ENCODE results near the gene LIPA. TPM values are rescaled to one million over a fixed set of nuclear protein-coding genes. Genes with fewer than 3 reads are reported as not detected.
A peak's percentile ranks its signal among the peaks of the same experiment; 100 is the strongest.

The LIPA gene
- total and polyA plus RNA-seq, 4 donors = 57.7 to 113 (median 66.2) TPM

- DNase-seq (ENCODE audit: low read depth in 4 of 6, low spot score in 6 of 6) = no peak
- 62% methylated on average over 3 of the region's 4 CpGs for WGBS (ENCODE audit: insufficient coverage)
- Histone ChIP-seq H3K27me3 (ENCODE audit: control insufficient read depth, insufficient read depth, low read length) (no peaks in the 10 kb centered on the region), H3K9me3 (ENCODE audit: control insufficient read depth, insufficient read depth, low read length) (no peaks in the 10 kb centered on the region), H3K27ac (ENCODE audit: low read depth, low read length) (no peak overlapping the region), H3K4me3 (ENCODE audit: low read depth, low read length) (no peak overlapping the region), H3K36me3 (ENCODE audit: control insufficient read depth, insufficient read depth, low read length) (peaks cover 4% of the 10 kb centered on the region), H3K4me1 (ENCODE audit: control insufficient read depth, insufficient read depth, low read length) (peaks cover under 1% of the 10 kb centered on the region)
Measured at GRCh38 chr10:89245802-89246201, 5.8 kb downstream of the LIPA start.

GRCh38 chr10:89242840-89243568, 8.6 kb downstream of the LIPA start:
- H3K27me3 ChIP-seq (ENCODE audit: control insufficient read depth, insufficient read depth, low read length) = no peaks in the 10 kb centered on the region
- no peak overlapping the region for H3K4me3 ChIP-seq (ENCODE audit: low read depth, low read length)
- H3K27ac ChIP-seq (ENCODE audit: low read depth, low read length) = no peak overlapping the region
- H3K4me1 ChIP-seq (ENCODE audit: control insufficient read depth, insufficient read depth, low read length) = no peaks in the 10 kb centered on the region
- H3K9me3 ChIP-seq (ENCODE audit: control insufficient read depth, insufficient read depth, low read length) = no peaks in the 10 kb centered on the region
- DNase-seq (ENCODE audit: low read depth in 4 of 6, low spot score in 6 of 6) = no peak
- peaks cover 11% of the 10 kb centered on the region for H3K36me3 ChIP-seq (ENCODE audit: control insufficient read depth, insufficient read depth, low read length)
- 55% methylated on average over 3 of the region's 8 CpGs for WGBS (ENCODE audit: insufficient coverage)

DNA sequence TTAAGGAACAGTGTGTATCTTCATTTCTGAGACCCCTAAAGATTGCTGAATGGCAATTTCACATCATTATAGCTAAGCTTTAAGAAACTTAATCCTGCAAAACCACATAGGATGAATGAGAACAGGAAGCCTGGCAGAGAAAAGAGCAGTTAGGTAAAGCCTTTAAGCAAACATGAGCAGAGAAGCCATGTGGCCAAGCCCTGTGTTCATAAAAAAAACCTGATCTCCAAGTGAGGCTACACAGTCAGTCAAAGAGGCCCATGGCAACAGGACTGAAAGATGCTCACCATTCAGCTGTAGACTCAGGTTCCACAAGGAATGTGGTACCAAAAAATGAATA, 9.3 kb downstream of the LIPA start:
- H3K4me1 ChIP-seq (ENCODE audit: control insufficient read depth, insufficient read depth, low read length) = no peaks in the 10 kb centered on the region
- no peaks in the 10 kb centered on the region for H3K9me3 ChIP-seq (ENCODE audit: control insufficient read depth, insufficient read depth, low read length)
- H3K27ac ChIP-seq (ENCODE audit: low read depth, low read length) = no peak overlapping the region
- no peak overlapping the region for H3K4me3 ChIP-seq (ENCODE audit: low read depth, low read length)
- no peak for DNase-seq (ENCODE audit: low read depth in 4 of 6, low spot score in 6 of 6)
- H3K36me3 ChIP-seq (ENCODE audit: control insufficient read depth, insufficient read depth, low read length) = peaks cover 11% of the 10 kb centered on the region
- no peaks in the 10 kb centered on the region for H3K27me3 ChIP-seq (ENCODE audit: control insufficient read depth, insufficient read depth, low read length)

DNA sequence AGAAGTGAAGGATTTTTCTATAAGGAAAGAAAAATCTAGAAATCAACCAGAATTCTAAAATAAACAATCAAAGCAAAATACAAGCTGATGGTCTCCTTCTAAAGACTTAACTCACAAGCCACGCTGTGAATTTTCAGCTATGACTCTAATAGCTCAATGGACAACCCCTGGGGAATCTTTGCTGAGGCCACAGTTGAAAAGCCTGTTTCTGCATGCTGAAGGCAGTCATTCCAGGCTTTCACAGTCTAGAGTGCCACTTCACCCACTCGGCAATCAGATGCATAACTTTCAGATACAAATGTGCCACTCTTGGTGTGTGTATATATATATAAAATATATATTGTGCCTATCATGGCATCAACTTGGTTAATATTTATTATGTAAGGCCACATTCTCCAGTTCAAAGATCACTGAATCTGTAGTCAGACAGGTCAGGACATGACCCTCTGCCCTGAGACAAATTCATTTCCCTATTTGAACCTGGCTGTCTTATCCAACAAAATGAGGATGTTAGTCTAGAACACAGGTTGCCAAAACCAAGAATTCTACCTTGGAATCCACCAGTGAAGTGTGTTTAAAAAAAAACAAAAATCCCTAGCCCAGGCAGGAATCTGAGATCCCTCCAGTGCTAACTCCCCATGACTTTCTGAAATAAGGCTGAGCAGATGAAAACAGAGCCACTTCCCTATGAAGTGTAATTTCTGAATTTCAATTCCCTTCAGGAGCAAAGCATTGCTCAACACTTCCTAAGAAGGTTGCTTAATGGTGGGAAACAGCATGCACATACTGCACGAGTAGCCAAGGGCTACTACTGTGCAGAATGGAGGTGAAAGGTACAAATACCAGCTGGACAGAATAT, 9.9 kb downstream of the LIPA start:
- Histone ChIP-seq H3K4me3 (ENCODE audit: low read depth, low read length) (no peak overlapping the region), H3K27ac (ENCODE audit: low read depth, low read length) (no peak overlapping the region), H3K4me1 (ENCODE audit: control insufficient read depth, insufficient read depth, low read length) (no peaks in the 10 kb centered on the region), H3K27me3 (ENCODE audit: control insufficient read depth, insufficient read depth, low read length) (no peaks in the 10 kb centered on the region), H3K36me3 (ENCODE audit: control insufficient read depth, insufficient read depth, low read length) (peaks cover 11% of the 10 kb centered on the region), H3K9me3 (ENCODE audit: control insufficient read depth, insufficient read depth, low read length) (no peaks in the 10 kb centered on the region)
- no peak for DNase-seq (ENCODE audit: low read depth in 4 of 6, low spot score in 6 of 6)
- WGBS (ENCODE audit: insufficient coverage) = 80% methylated on average over 1 of the region's 3 CpGs

DNA sequence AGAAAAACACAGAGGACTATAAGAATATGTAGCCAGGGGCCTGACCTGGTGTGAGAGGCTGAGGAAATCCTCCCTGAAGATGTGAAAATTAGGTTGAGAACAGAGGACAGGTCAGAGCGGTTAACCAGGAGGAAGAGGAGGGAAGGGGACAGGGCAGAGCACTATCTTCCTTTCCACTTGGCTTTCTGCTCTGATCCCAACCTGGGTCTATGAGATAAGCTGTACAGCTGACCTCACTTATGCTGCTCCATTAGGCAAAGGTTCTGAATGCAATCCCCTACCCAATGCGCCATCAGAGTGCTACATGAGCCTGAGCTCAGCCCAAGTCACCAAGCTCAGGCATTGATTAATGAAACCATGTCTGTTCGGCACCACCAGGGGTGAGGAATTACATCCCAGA, 10.5 kb downstream of the LIPA start:
- no peak overlapping the region for H3K27ac ChIP-seq (ENCODE audit: low read depth, low read length)
- peaks cover 11% of the 10 kb centered on the region for H3K36me3 ChIP-seq (ENCODE audit: control insufficient read depth, insufficient read depth, low read length)
- no peaks in the 10 kb centered on the region for H3K9me3 ChIP-seq (ENCODE audit: control insufficient read depth, insufficient read depth, low read length)
- H3K4me3 ChIP-seq (ENCODE audit: low read depth, low read length) = no peak overlapping the region
- no peaks in the 10 kb centered on the region for H3K4me1 ChIP-seq (ENCODE audit: control insufficient read depth, insufficient read depth, low read length)
- WGBS (ENCODE audit: insufficient coverage) = 87% methylated on average over 3 of the region's 3 CpGs
- no peak for DNase-seq (ENCODE audit: low read depth in 4 of 6, low spot score in 6 of 6)
- H3K27me3 ChIP-seq (ENCODE audit: control insufficient read depth, insufficient read depth, low read length) = no peaks in the 10 kb centered on the region

DNA sequence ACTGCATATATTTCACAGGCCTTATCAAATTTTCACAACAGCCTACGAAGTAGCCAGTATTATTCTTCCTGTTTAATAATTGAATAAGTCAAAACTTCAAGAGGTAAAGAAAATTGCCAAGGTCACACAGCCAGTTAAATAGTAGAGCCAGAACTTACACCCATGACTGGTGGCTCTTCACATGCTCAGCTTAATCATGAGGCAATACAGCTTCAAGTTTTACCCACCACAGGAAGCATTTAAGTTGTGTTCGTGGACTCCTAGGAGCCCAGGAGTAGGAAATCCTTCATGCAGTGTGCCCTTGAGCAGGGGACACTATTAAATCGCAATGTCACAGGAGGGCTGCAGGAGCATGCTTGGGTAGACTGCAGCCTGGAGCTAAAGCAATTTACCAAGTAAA, 11.1 kb downstream of the LIPA start:
- WGBS (ENCODE audit: insufficient coverage) = 92% methylated on average over 2 of the region's 3 CpGs

DNA sequence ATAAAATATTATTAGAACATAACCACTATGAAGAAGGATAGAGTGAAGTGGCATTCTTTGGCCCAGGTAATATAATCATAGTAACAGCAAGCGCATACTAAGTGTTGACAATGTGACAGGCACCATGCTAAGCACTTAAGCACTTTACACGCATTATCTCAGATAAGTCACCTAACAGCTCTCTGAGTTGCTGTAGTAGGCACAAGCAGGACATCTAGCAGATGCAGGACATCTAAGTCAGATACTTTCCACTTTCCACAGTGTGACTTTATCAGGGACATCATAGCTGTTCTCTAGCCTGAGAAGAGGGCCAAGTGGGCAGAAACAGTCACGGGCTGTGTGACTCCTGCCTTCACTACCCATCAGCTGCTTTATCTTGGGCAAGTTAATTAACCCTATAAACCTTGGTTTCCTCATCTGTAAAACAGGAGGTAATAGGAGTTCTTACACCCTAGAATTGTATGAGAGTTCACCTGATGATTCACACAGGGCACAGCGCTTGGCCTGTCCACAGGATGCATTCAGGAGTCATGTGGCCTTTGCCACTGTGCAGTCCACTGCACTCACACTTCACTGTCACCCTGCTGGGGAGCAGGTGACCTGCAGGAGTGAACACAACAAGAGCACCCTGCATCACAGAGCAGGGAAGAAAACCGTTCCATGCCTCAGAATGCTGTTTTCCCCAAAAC, 12.5 kb downstream of the LIPA start:
- 87% methylated on average over 5 of the region's 5 CpGs for WGBS (ENCODE audit: insufficient coverage)
- Histone ChIP-seq H3K27me3 (ENCODE audit: control insufficient read depth, insufficient read depth, low read length) (no peaks in the 10 kb centered on the region), H3K4me1 (ENCODE audit: control insufficient read depth, insufficient read depth, low read length) (no peaks in the 10 kb centered on the region), H3K9me3 (ENCODE audit: control insufficient read depth, insufficient read depth, low read length) (no peaks in the 10 kb centered on the region), H3K4me3 (ENCODE audit: low read depth, low read length) (no peak overlapping the region), H3K36me3 (ENCODE audit: control insufficient read depth, insufficient read depth, low read length) (peaks cover 15% of the 10 kb centered on the region), H3K27ac (ENCODE audit: low read depth, low read length) (no peak overlapping the region)
- DNase-seq (ENCODE audit: low read depth in 4 of 6, low spot score in 6 of 6) = no peak

More for the DNA sequence above, 11.1 kb downstream of the LIPA start:
- H3K27me3 ChIP-seq (ENCODE audit: control insufficient read depth, insufficient read depth, low read length) = no peaks in the 10 kb centered on the region
- DNase-seq (ENCODE audit: low read depth in 4 of 6, low spot score in 6 of 6) = no peak
- no peaks in the 10 kb centered on the region for H3K9me3 ChIP-seq (ENCODE audit: control insufficient read depth, insufficient read depth, low read length)
- H3K36me3 ChIP-seq (ENCODE audit: control insufficient read depth, insufficient read depth, low read length) = peaks cover 11% of the 10 kb centered on the region
- H3K4me3 ChIP-seq (ENCODE audit: low read depth, low read length) = no peak overlapping the region
- no peaks in the 10 kb centered on the region for H3K4me1 ChIP-seq (ENCODE audit: control insufficient read depth, insufficient read depth, low read length)
- H3K27ac ChIP-seq (ENCODE audit: low read depth, low read length) = no peak overlapping the region

- DNase-seq (ENCODE audit: low read depth in 4 of 6, low spot score in 6 of 6) = no peak
- Histone ChIP-seq H3K27me3 (ENCODE audit: control insufficient read depth, insufficient read depth, low read length) (no peaks in the 10 kb centered on the region), H3K4me3 (ENCODE audit: low read depth, low read length) (no peak overlapping the region), H3K9me3 (ENCODE audit: control insufficient read depth, insufficient read depth, low read length) (no peaks in the 10 kb centered on the region), H3K4me1 (ENCODE audit: control insufficient read depth, insufficient read depth, low read length) (no peaks in the 10 kb centered on the region), H3K36me3 (ENCODE audit: control insufficient read depth, insufficient read depth, low read length) (peaks cover 13% of the 10 kb centered on the region), H3K27ac (ENCODE audit: low read depth, low read length) (no peak overlapping the region)
Measured at GRCh38 chr10:89237849-89238248, 13.7 kb downstream of the LIPA start.

- Histone ChIP-seq H3K27ac (ENCODE audit: low read depth, low read length) (no peak overlapping the region), H3K36me3 (ENCODE audit: control insufficient read depth, insufficient read depth, low read length) (peaks cover 12% of the 10 kb centered on the region), H3K9me3 (ENCODE audit: control insufficient read depth, insufficient read depth, low read length) (no peaks in the 10 kb centered on the region), H3K27me3 (ENCODE audit: control insufficient read depth, insufficient read depth, low read length) (no peaks in the 10 kb centered on the region), H3K4me1 (ENCODE audit: control insufficient read depth, insufficient read depth, low read length) (no peaks in the 10 kb centered on the region), H3K4me3 (ENCODE audit: low read depth, low read length) (no peak overlapping the region)
- DNase-seq (ENCODE audit: low read depth in 4 of 6, low spot score in 6 of 6) = peak in 1 of 6 donors; percentile 14
- WGBS (ENCODE audit: insufficient coverage) = 60% methylated on average over 1 of the region's 4 CpGs
Measured at GRCh38 chr10:89236226-89236797, 15.3 kb downstream of the LIPA start.

Measured in spinal cord (tissue), 10 donors.